Hepatic stellate cell (primary cell): ENCODE measurements around the gene FAM3C.
"Not testable (repeated sequence)": the region's sequence is repeated elsewhere in the genome, so short reads cannot be mapped to it uniquely, and the experiment has no call there.

Source experiments
- DNase-seq: peaks from one replicate; pipeline ENCODE4 v3.0.0; 2011; ENCODE audit warnings: low spot score

FAM3C gene

DNA sequence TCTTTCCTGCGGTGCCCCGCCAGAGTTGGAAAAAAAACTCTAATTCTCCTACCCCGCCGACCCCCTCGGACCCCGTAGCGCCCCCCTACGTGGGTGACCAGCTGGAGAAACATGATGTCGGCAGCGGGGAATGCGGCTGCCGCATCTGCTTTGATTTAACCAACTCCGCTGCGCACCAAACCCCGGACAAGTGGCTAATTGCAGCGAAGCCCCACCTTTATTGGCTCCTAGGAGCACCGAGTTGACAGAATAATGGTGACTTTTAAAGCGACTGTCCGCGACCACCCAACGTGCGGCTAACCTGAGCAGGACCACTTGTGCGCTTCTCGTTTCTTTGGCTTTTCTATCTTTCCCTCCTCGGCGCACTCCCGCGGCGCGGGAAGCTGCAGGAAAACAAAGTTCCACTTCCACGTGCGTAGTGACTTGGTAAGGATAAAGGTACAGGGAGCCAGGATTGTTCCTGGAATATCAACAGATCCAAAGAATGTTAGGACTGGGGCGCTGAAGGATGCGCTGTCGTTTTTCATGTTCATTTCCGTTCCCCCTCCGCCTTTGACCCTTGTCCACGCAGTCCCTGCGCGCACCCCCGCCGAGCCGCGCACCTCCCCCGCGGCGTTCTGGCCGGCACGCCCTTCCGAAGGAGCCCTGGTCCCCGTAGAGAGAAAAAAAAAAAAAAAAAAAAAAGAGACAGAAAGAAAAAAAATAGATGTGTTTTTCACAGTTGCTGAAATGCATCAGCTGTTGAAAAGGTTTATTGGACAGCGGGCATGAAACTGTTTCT, 65.9 kb downstream of the FAM3C start:
- peak; percentile 18 for DNase-seq

DNA sequence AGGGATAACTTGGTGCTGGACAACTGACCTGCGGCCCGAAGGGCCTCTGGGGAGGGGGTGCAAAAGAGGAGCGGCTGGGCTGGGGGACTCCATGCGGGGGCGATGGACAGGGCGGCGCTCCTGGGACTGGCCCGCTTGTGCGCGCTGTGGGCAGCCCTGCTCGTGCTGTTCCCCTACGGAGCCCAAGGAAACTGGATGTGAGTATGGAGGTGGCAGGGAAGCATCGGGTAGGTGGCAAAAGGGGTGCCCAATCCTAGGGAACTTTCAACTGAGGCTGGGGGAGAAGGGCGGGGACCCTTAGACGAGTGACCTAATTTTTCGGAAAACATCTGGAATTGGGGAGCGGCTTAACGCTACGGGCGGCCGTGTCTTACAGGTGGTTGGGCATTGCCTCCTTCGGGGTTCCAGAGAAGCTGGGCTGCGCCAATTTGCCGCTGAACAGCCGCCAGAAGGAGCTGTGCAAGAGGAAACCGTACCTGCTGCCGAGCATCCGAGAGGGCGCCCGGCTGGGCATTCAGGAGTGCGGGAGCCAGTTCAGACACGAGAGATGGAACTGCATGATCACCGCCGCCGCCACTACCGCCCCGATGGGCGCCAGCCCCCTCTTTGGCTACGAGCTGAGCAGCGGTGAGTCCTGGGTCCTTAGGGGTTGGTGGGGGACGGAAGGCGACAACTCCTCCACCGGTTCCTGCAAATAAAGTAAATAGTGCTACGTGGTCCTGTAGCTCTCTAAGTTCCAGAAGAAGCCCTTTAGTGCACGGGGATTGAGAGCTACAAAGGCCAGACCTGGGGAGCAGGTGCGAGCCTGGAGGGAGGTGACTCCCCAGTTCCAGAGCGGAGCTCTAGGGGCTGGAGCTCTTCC, 66.7 kb downstream of the FAM3C start:
- DNase-seq, result peak; percentile 31

DNA sequence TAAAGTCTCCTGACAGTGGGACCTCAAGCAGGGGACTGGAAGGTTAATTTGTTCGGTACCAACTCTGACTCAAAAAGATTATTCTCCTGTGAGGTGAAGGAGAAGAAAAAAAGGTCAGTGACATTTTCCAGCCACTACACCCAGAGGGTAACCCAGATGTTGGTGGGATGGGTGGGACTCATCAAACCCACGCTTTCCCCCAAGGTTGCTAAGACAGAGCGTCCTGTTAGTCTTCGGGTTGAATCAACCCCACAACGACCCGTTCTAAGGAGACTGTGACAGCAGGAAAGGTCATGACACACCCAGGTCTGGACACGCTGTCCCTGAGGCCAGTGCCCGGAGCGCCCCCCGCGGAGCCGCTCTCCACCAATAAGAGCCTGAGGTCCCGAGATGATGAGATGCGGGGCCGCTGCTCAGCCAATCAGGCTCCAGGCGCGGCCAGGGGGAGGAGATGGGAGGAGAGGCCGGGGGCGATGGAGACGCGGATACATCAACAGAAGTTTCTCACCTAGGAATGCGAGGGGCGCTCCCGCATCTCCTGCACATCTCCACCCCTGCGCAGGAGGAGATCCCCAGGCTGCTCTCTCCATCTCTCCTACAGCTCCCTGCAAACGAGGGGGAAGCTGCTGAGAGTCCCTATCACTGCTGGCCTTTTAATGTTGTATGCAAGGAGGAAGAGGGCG, 67.5 kb downstream of the FAM3C start, which contains the start of gene WNT16:
WNT16 (plus strand) TSS at position 493 of the 683 bp plus-strand sequence. CDS start 293 bp downstream, outside the sequence.
- DNase-seq, result peak; percentile 40

GRCh38 chr7:121327671-121328070, 68.4 kb downstream of the FAM3C start:
- no peak for DNase-seq

DNA sequence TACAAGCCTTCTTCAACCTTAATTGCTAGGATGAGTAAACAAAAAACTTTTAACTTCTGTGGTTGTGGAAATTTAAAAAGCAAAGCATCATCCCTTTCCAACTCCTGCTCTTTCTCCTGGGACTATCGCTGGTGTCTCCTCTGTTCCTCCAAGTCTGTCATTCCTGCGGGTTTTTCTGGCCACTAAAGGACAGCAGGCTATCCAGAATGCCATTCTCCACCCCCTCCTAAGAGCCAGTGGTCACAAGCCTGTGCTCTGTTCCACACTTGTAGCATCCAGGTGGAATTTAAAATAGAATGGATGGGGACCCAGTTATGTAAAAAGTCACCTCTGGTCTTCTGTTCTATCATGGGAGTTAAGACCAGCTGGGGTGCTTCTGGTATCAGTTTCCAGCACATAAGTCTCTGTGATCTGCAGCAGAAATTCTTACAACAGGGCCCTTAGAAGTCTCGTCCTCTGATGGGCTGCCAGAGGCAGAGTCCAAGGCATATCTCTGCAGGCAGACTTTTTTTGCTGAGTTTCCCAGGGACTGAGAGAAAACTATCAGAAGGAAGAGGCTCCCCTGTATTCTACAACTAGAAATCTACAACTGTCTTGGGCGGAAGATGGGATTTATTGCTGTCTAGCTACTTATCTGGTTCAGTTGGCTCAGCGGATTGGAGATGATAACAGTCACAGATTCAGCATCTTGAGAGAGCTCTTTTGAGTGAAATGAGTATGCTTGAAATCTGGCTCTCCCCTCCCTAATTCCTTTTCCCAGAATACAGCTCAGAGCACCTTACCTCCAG, 72.4 kb downstream of the FAM3C start:
- peak; percentile 17 for DNase-seq

DNA sequence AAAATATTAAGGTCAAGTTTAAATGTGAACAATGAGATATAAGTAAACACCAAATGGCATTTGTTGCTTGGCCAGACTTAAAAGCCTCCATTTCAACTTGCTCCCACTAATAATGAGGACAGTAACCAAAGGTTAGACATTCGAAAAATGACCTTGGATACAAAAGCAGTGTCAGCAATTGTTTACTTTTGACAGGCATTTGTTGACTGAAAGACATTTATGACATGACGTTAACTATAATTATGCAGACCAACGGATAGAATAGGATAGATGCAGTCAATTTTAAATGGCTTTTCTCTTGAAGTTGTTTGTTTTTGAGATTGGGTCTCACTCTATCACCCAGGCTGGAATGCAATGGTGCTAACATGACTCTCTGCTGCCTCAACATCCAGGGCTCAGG, 73.6 kb downstream of the FAM3C start:
- no peak for DNase-seq

- DNase-seq, result not testable (repeated sequence)
Measured at GRCh38 chr7:121315170-121315569, 80.9 kb downstream of the FAM3C start.

GRCh38 chr7:121313793-121314676, 82.1 kb downstream of the FAM3C start:
- DNase-seq, result no peak

DNA sequence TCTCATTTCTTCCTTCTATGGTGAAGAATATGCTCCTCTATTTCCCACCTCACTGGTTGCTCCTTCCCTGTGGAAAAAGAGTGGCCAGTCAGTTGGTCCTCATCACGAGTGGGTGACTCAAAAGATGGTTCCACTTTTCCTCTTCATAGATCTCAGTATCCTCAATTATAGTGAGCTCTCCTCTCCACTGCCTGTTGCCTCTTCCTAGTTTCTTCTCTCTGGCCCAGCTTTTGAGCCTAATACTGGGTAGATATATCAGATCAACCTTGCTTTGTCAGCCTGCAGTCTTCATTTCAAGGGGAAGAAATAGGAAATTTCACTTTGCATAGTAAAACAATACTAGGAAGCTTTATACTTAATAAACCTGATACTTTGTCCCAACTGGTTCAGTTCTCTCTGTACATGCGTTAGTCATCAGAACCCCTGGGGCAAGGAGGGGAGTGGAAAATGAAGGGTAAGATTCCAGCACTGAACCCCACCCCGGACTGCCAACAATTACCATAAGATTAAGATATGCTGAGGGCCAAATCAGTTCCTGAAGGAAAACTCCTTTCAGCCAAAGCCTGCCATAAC, 82.8 kb downstream of the FAM3C start:
- no peak for DNase-seq

DNA sequence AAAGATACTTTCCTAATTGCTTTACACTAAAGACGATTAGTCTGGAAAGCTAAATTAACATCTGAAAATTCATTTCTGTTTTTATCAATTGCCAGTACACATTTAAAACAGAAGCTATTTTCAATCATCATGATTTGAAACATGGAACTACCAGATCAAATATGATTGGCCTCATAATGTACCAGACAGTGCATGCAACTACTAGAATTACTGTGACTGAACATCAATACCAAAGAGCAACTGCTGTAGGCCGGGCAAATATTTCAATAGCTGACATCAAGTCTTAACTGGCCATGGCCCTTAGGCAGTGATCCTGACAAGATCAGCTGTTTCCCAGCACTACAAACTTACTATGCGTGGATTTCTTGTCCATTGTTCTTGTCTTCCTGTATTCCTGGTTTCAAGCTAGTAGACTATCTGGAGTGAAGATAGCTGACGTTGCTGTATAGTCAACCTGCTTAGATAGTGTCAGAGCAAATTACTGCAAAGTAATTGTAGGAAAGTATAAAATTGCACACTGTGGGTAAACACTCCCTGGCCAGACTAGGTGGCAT, 89.0 kb downstream of the FAM3C start:
- no peak for DNase-seq

GRCh38 chr7:121306565-121306964, 89.5 kb downstream of the FAM3C start:
- DNase-seq, result no peak

- DNase-seq, result no peak
Measured at GRCh38 chr7:121305109-121305508, 91.0 kb downstream of the FAM3C start.

DNA sequence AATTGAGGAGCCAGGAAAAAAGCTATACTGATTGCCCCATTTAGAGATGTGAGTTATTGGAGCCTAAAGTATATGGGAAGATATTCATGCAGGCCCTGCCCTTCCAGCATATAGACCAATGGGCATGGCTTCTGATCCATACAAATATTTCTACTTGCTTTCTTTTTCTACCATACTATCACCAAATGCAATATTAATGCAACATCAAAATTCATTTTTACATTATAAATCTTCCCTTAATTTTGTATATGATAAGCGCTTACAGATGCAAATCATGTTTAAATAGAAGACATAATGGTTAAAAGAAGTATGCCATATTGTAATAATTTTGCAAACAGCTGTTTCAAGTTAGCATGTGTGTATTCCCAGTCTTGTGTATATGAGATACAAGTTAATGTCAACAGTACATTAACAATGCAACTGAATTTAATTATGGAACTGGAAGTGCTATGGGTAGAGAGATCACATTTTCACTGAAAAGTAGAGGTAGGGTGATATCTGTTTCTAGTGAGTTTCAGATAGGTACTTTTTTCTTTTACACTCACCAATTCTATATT, 91.9 kb downstream of the FAM3C start:
- DNase-seq, result no peak

GRCh38 chr7:121303422-121304101, 92.5 kb downstream of the FAM3C start:
- DNase-seq, result no peak

DNA sequence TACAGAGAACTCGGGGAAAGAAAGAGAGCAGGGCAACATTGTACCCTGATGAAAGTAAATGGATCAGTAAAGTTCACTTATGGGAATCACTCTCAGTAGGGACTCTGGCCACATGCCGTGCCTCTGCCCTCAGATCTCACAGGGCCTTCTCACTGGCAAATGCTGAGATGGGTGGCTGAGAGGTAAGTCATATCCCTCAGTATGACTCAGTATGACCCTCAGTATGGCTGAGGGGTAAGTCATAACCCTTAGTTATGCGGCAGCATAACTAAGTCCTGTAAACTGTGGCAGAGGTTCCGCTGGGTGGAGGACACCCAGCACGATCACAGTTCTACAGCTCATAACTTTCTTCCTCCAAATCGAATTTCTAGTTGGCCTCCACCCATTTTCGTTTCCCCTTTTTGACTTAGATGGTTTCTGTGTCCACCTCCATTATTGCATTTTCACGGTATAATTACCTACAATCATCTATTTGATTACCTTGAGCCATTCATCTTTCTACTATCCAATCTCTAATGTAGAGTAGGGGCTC, 93.8 kb downstream of the FAM3C start:
- DNase-seq, result peak; percentile 53

DNA sequence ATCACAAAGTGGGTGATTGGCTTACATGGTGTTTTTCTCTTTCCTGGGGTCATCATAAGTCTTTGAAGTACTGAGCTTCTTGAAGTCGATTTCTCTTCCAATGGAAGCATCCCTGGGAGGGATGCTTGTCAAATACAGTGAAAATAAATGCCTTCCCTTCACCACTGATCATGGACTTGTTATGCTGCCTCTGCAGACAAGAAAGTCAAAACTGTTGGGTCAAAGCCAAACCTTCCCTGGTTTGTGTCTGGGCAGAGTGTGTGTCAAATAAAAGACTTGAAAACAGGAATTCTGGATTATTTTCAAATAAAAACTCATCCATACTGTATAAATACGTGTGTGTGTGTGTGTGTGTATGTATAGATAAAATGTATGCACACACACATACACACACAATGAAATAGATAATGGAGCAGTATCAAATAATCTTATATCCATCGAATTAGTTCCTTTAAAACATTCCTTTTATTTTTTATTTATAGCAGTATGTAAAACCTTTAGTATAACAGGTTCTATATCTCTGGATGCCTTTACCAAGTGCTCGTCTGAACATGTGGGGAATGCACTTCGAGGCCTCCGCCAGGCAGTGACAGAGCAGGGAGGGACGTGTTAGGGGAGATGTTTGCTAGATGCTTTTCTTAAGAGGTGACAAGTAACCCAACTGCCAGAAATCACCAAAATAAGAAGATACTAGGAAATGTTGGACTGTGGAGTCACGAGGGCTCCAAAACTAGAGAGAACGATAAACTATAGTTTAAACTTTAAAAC, 94.5 kb downstream of the FAM3C start:
- DNase-seq, result no peak

DNA sequence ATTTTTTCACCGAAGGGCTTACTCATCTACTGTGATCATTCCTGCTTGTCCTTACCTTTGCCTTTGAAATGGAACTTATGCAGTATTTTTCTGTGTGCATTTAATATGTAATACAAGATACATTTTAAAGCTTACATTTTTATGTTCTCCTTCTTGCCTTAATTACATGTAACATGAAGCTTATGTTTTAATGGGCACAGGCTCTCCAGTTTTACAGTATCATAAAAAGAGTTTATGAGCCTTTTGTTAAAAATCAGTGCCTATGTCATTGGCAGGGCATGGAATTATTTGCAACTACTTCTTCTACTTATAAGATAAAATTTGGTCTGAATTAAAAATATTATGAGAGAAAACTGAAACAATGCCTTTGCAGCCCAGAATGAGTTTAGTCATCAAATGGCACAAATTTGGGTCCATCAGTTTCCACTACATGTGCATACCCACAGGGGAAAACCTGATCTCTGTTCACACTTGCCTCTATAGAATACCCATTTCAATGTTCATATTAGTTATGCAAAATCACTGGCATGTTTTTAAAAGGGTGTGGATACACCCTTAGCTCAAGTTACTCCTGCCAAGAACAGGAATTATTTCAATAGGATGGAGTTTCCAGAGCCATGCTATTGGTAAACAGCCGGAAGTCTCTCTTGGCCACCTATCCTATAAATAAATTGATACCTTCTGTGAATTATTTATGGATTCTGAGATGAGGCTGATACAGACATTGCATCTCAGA, 95.3 kb downstream of the FAM3C start:
- DNase-seq, result no peak
